ENCODE results near the gene DYSF.

Gene DYSF

GRCh38 chr2:71637736-71638135 is 184.4 kb downstream of the DYSF start:
- Histone ChIP-seq H3K4me1 (ENCODE audit: insufficient read depth, low read length, poor library complexity, severe bottlenecking) (no peaks in the 10 kb centered on the region), H3K9me3 (ENCODE audit: insufficient read depth, low read depth, low read length) (no peaks in the 10 kb centered on the region), H4K20me1 (ENCODE audit: insufficient read depth, low read length, poor library complexity, severe bottlenecking) (no peaks in the 10 kb centered on the region), H3K4me2 (ENCODE audit: low read depth, low read length, poor library complexity, severe bottlenecking) (no peak overlapping the region), H3F3A (ENCODE audit: low read depth) (no peaks in the 10 kb centered on the region), H3K4me3 (ENCODE audit: low read length, poor library complexity, severe bottlenecking) (no peak overlapping the region), H3K27me3 (ENCODE audit: insufficient read depth, low read length, poor library complexity, severe bottlenecking) (no peaks in the 10 kb centered on the region), H3K79me2 (ENCODE audit: insufficient read depth, low read length) (no peaks in the 10 kb centered on the region), H3K9me2 (replicated peaks; ENCODE audit: low read depth, low read length) (no peaks in the 10 kb centered on the region), H3K9ac (ENCODE audit: low read depth, low read length, poor library complexity, severe bottlenecking) (no peak overlapping the region), H2AFZ (ENCODE audit: low read length) (no peak overlapping the region), H3K36me3 (ENCODE audit: insufficient read depth, low read length) (no peaks in the 10 kb centered on the region)
- TF ChIP-seq EZH2phosphoT487 (IDR thresholded peaks at IDR 0.05; ENCODE audit: borderline replicate concordance) (no peak), CTCF (conservative IDR thresholded peaks at IDR 0.05; ENCODE audit: low read length) (no peak)

GRCh38 chr2:71639735-71640134 is 186.4 kb downstream of the DYSF start:
- H3K4me2 ChIP-seq (ENCODE audit: low read depth, low read length, poor library complexity, severe bottlenecking): no peak overlapping the region
- H3F3A ChIP-seq (ENCODE audit: low read depth): no peaks in the 10 kb centered on the region
- H3K27me3 ChIP-seq (ENCODE audit: insufficient read depth, low read length, poor library complexity, severe bottlenecking): no peaks in the 10 kb centered on the region
- H3K9me2 ChIP-seq (replicated peaks; ENCODE audit: low read depth, low read length): no peaks in the 10 kb centered on the region
- H3K9ac ChIP-seq (ENCODE audit: low read depth, low read length, poor library complexity, severe bottlenecking): no peak overlapping the region
- H3K79me2 ChIP-seq (ENCODE audit: insufficient read depth, low read length): no peaks in the 10 kb centered on the region
- no peak for TF ChIP-seq CTCF (conservative IDR thresholded peaks at IDR 0.05; ENCODE audit: low read length)
- TF ChIP-seq EZH2phosphoT487 (IDR thresholded peaks at IDR 0.05; ENCODE audit: borderline replicate concordance): no peak
- H3K36me3 ChIP-seq (ENCODE audit: insufficient read depth, low read length): no peaks in the 10 kb centered on the region
- H3K4me3 ChIP-seq (ENCODE audit: low read length, poor library complexity, severe bottlenecking): no peak overlapping the region
- no peaks in the 10 kb centered on the region for H3K4me1 ChIP-seq (ENCODE audit: insufficient read depth, low read length, poor library complexity, severe bottlenecking)
- H3K9me3 ChIP-seq (ENCODE audit: insufficient read depth, low read depth, low read length): no peaks in the 10 kb centered on the region
- H4K20me1 ChIP-seq (ENCODE audit: insufficient read depth, low read length, poor library complexity, severe bottlenecking): no peaks in the 10 kb centered on the region
- H2AFZ ChIP-seq (ENCODE audit: low read length): no peak overlapping the region

GRCh38 chr2:71640489-71640888 is 187.1 kb downstream of the DYSF start:
- Histone ChIP-seq H4K20me1 (ENCODE audit: insufficient read depth, low read length, poor library complexity, severe bottlenecking) (no peaks in the 10 kb centered on the region), H3F3A (ENCODE audit: low read depth) (no peaks in the 10 kb centered on the region), H3K9ac (ENCODE audit: low read depth, low read length, poor library complexity, severe bottlenecking) (no peak overlapping the region), H3K4me1 (ENCODE audit: insufficient read depth, low read length, poor library complexity, severe bottlenecking) (no peaks in the 10 kb centered on the region), H3K79me2 (ENCODE audit: insufficient read depth, low read length) (no peaks in the 10 kb centered on the region), H3K4me2 (ENCODE audit: low read depth, low read length, poor library complexity, severe bottlenecking) (no peak overlapping the region), H2AFZ (ENCODE audit: low read length) (no peak overlapping the region), H3K9me2 (replicated peaks; ENCODE audit: low read depth, low read length) (no peaks in the 10 kb centered on the region), H3K9me3 (ENCODE audit: insufficient read depth, low read depth, low read length) (no peaks in the 10 kb centered on the region), H3K4me3 (ENCODE audit: low read length, poor library complexity, severe bottlenecking) (no peak overlapping the region), H3K27me3 (ENCODE audit: insufficient read depth, low read length, poor library complexity, severe bottlenecking) (no peaks in the 10 kb centered on the region), H3K36me3 (ENCODE audit: insufficient read depth, low read length) (no peaks in the 10 kb centered on the region)
- no peak for TF ChIP-seq EZH2phosphoT487 (IDR thresholded peaks at IDR 0.05; ENCODE audit: borderline replicate concordance)
- no peak for TF ChIP-seq CTCF (conservative IDR thresholded peaks at IDR 0.05; ENCODE audit: low read length)
